Endodermal cell (in vitro differentiated cells): Measurements from ENCODE around the gene IFNA10. TPM values are rescaled to one million over a fixed set of nuclear protein-coding genes. Genes with fewer than 3 reads are reported as not detected.
A peak's percentile ranks its signal among the peaks of the same experiment; 100 is the strongest.

ENCODE experiments used
- DNase-seq: peaks from one replicate; pipeline ENCODE4 v3.0.0-alpha.2; 2017
- H3K27ac ChIP-seq: 2 replicates; pipeline ENCODE4 v1.5.1; 2013; ENCODE audit warnings: mild to moderate bottlenecking, low read depth, low read length, moderate library complexity
- H3K27me3 ChIP-seq: 2 replicates; pipeline ENCODE4 v1.6.1; 2013; ENCODE audit warnings: mild to moderate bottlenecking, low read length, moderate library complexity; ENCODE audit not compliant: insufficient read depth, control insufficient read depth, poor library complexity, severe bottlenecking
- H3K36me3 ChIP-seq: 2 replicates; pipeline ENCODE4 v1.7.0; 2013; ENCODE audit warnings: mild to moderate bottlenecking, low read length, moderate library complexity; ENCODE audit not compliant: control insufficient read depth, insufficient read depth
- H3K4me1 ChIP-seq: one replicate; pipeline ENCODE4 v1.7.0; 2013; ENCODE audit warnings: low read length; ENCODE audit not compliant: control insufficient read depth, insufficient read depth
- H3K4me3 ChIP-seq: 2 replicates; pipeline ENCODE4 v1.5.1; 2013; ENCODE audit warnings: mild to moderate bottlenecking, low read length, moderate library complexity
- H3K9ac ChIP-seq: 2 replicates; pipeline ENCODE4 v1.6.1; 2013; ENCODE audit warnings: mild to moderate bottlenecking, low read length, moderate library complexity; ENCODE audit not compliant: poor library complexity, severe bottlenecking; ENCODE audit errors: extremely low read depth
- H3K9me3 ChIP-seq: 2 replicates; pipeline ENCODE4 v1.6.1; 2013; ENCODE audit warnings: mild to moderate bottlenecking, low read length, moderate library complexity; ENCODE audit not compliant: control insufficient read depth
- H3K27ac Mint-ChIP-seq: 2 replicates; pipeline ENCODE4 v1.8.0; 2020; ENCODE audit warnings: mixed read lengths
- H3K27me3 Mint-ChIP-seq: 2 replicates; pipeline ENCODE4 v1.8.0; 2021; ENCODE audit warnings: mild to moderate bottlenecking, mixed read lengths; ENCODE audit not compliant: insufficient read depth
- H3K36me3 Mint-ChIP-seq: 2 replicates; pipeline ENCODE4 v1.8.0; 2020; ENCODE audit warnings: low read depth, mixed read lengths
- H3K4me1 Mint-ChIP-seq: 2 replicates; pipeline ENCODE4 v1.8.0; 2020; ENCODE audit warnings: mixed read lengths
- H3K4me3 Mint-ChIP-seq: 2 replicates; pipeline ENCODE4 v1.8.0; 2020; ENCODE audit warnings: mild to moderate bottlenecking, moderate library complexity, mixed read lengths
- H3K9me3 Mint-ChIP-seq: 2 replicates; pipeline ENCODE4 v1.8.0; 2020; ENCODE audit warnings: mild to moderate bottlenecking, mixed read lengths
- WGBS, 2 experiments: methylation state at CpG; one replicate each; pipeline versions ENCODE4 v1.1.5 to v1.1.7; 2013; ENCODE audit warnings: missing lambda C conversion rate in 2 of 2, mixed read lengths in 1 of 2; ENCODE audit not compliant: insufficient coverage in 1 of 2, insufficient read length in 1 of 2; 5-methylcytosine and 5-hydroxymethylcytosine counted together
- total RNA-seq, 2 donors: library from RNA; stranded (reverse); fragmentation: NEBNext Ultra II Directional in 1 of 2; extraction: Animal tissue kit (Norgen Biotek cat#: 25700) in 1 of 2; gene quantifications; 2 replicates in 1 of 2; 3 replicates in 1 of 2; pipeline ENCODE4 v1.2.1, GENCODE V29; 2021
- TF ChIP-seq, protein P1 (sequence below): fragments of 200-600 bp; sonication (generic); conservative IDR thresholded peaks from 2 replicates; pipeline ENCODE4 v1.5.0; 2021; ENCODE audit warnings: antibody characterized with exemption, mild to moderate bottlenecking

The IFNA10 gene
- total RNA-seq, 2 donors from 2014 or later, result not detected

DNA sequence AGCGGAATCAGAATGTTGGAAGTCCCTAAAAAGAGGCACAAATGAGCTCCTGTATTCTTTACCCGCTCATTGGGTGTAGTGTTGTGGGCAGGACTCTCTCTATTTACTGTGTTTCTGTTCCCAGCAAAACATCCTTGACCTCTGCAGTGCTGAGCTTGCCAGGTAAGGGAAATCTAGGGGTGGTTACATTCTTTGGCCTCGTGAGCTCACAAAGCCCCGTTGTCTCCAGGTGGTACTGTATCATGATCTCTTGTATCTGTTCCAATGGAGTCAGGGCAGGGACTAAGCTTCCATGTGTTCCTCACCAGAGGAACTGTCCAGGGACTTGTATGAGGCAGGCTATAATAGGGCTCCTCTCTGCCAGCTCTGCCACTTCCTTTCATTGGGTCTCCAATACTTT lies 44.7 kb upstream of the IFNA10 start:
- no peaks in the 10 kb centered on the region for H3K9me3 ChIP-seq
- TF ChIP-seq, protein P1, sequence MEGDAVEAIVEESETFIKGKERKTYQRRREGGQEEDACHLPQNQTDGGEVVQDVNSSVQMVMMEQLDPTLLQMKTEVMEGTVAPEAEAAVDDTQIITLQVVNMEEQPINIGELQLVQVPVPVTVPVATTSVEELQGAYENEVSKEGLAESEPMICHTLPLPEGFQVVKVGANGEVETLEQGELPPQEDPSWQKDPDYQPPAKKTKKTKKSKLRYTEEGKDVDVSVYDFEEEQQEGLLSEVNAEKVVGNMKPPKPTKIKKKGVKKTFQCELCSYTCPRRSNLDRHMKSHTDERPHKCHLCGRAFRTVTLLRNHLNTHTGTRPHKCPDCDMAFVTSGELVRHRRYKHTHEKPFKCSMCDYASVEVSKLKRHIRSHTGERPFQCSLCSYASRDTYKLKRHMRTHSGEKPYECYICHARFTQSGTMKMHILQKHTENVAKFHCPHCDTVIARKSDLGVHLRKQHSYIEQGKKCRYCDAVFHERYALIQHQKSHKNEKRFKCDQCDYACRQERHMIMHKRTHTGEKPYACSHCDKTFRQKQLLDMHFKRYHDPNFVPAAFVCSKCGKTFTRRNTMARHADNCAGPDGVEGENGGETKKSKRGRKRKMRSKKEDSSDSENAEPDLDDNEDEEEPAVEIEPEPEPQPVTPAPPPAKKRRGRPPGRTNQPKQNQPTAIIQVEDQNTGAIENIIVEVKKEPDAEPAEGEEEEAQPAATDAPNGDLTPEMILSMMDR, result no peak
- no peak overlapping the region for H3K27ac ChIP-seq
- no peak overlapping the region for H3K4me3 ChIP-seq
- no peaks in the 10 kb centered on the region for H3K9me3 Mint-ChIP-seq
- 82 to 83% methylated on average over 4 of the region's 4 CpGs for WGBS, 2 experiments
- peaks cover 79% of the 10 kb centered on the region for H3K27me3 ChIP-seq
- H3K36me3 Mint-ChIP-seq, result no peaks in the 10 kb centered on the region
- no peak overlapping the region for H3K9ac ChIP-seq
- no peaks in the 10 kb centered on the region for H3K36me3 ChIP-seq
- H3K4me3 Mint-ChIP-seq, result no peak overlapping the region
- no peaks in the 10 kb centered on the region for H3K4me1 Mint-ChIP-seq
- no peak for DNase-seq
- H3K27ac Mint-ChIP-seq, result no peak overlapping the region
- H3K27me3 Mint-ChIP-seq, result peaks cover 78% of the 10 kb centered on the region
- no peaks in the 10 kb centered on the region for H3K4me1 ChIP-seq

DNA sequence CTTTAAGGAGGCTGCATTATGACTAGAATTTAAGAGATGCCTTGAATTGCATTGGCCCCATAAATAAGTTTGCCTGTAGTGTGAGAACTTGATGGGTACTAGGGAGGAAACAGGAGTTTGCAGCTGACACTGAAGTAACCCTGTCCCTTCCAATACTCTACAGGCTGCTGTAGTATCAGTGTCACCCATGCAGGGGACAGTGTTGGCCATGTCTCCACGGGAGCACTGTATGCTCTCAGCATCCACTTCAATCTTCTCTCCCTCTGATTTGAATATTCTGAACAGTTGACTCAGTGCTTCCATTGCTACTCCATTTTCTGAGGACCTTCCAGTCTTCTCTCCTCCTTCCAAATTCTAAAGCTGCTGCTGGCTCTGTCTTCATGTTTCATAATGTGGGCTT lies 44.2 kb upstream of the IFNA10 start:
- Histone ChIP-seq H3K9ac (no peak overlapping the region), H3K27me3 (peaks cover 75% of the 10 kb centered on the region), H3K36me3 (no peaks in the 10 kb centered on the region), H3K27ac (no peak overlapping the region), H3K9me3 (no peaks in the 10 kb centered on the region), H3K4me3 (no peak overlapping the region), H3K4me1 (no peaks in the 10 kb centered on the region)
- Mint-ChIP-seq H3K27ac (no peak overlapping the region), H3K4me1 (no peaks in the 10 kb centered on the region), H3K36me3 (no peaks in the 10 kb centered on the region), H3K9me3 (peaks cover 3% of the 10 kb centered on the region), H3K27me3 (peaks cover 74% of the 10 kb centered on the region), H3K4me3 (no peak overlapping the region)
- no peak for DNase-seq
- 39 to 42% methylated on average over 1 of the region's 1 CpG for WGBS, 2 experiments
- TF ChIP-seq, protein P1, result peak; percentile 38

DNA sequence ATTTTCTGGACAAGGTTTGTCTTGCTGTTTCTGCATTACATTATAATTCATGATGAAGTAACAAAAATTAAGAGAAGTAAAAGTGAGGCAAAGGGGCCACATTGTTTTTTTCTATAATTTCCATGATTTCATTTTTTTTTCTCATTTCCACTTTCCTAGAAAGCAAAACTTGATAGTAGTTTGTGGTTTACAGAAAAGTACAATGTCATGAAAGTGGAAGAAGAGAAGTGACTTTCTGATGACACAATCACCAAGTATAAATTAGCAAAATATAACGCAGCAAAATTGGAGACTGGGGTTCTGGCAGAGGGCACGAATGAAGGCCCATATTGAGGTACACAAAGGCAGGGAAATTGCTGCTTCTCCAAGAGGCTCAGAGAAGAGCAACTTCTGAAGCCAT lies 37.9 kb upstream of the IFNA10 start:
- H3K4me1 ChIP-seq, result no peaks in the 10 kb centered on the region
- H3K27me3 ChIP-seq, result peaks cover 40% of the 10 kb centered on the region
- H3K36me3 Mint-ChIP-seq, result no peaks in the 10 kb centered on the region
- no peak overlapping the region for H3K27ac ChIP-seq
- H3K4me3 ChIP-seq, result no peak overlapping the region
- H3K9me3 Mint-ChIP-seq, result peaks cover 4% of the 10 kb centered on the region
- no peak overlapping the region for H3K27ac Mint-ChIP-seq
- DNase-seq, result no peak
- H3K27me3 Mint-ChIP-seq, result peaks cover 49% of the 10 kb centered on the region
- H3K9ac ChIP-seq, result no peak overlapping the region
- WGBS, 2 experiments, result 80% methylated on average over 2 of the region's 2 CpGs; no CpG with 5 or more reads in 1 of the 2 experiments
- TF ChIP-seq, protein P1, result no peak
- no peak overlapping the region for H3K4me3 Mint-ChIP-seq
- no peaks in the 10 kb centered on the region for H3K9me3 ChIP-seq
- H3K36me3 ChIP-seq, result no peaks in the 10 kb centered on the region
- no peaks in the 10 kb centered on the region for H3K4me1 Mint-ChIP-seq
